Naive thymus-derived CD8-positive, alpha-beta T cell (primary cell): ENCODE data around the gene PRH2. TPM values are rescaled to one million over a fixed set of nuclear protein-coding genes. Genes with fewer than 3 reads are reported as not detected.

Source experiments
- ATAC-seq, 2 donors: fragments of 150-1000 bp; cut with Tn5 transposase in 1 of 2; sonication (Bioruptor Pico), chemical (Tn5 transposase) in 1 of 2; 1 replicate in 1 of 2; 2 replicates in 1 of 2; pipeline ENCODE4 v1.10.0; 2021; ENCODE audit warnings: mild to moderate bottlenecking in 2 of 2, moderate library complexity in 2 of 2
- POLR2A ChIA-PET: fragments of 350-600 bp; sonication (Branson Sonifier 250); formaldehyde crosslinking; loops from one replicate; lab custom pipeline; 2021; ENCODE audit warnings: antibody characterized with exemption; lab: Charles Lee
- DNase-seq, 10 donors: peaks; one replicate each; pipeline versions ENCODE4 v3.0.0 to v3.0.0-alpha.2; 2020 to 2022
- H3K27ac Mint-ChIP-seq, 10 donors: one replicate each; pipeline ENCODE4 v1.8.0; 2020 to 2022; ENCODE audit warnings: mild to moderate bottlenecking in 10 of 10, mixed read lengths in 10 of 10, moderate library complexity in 4 of 10, inconsistent platforms in 1 of 10
- H3K27me3 Mint-ChIP-seq, 5 donors: one replicate each; pipeline ENCODE4 v1.8.0; 2021 to 2022; ENCODE audit warnings: mixed read lengths in 5 of 5
- H3K36me3 Mint-ChIP-seq, 3 donors: one replicate each; pipeline ENCODE4 v1.8.0; 2020 to 2022; ENCODE audit warnings: mixed read lengths in 3 of 3, mild to moderate bottlenecking in 2 of 3, inconsistent platforms in 1 of 3
- H3K4me1 Mint-ChIP-seq, 4 donors: one replicate each; pipeline ENCODE4 v1.8.0; 2021 to 2022; ENCODE audit warnings: mixed read lengths in 4 of 4
- H3K4me3 Mint-ChIP-seq, 10 donors: one replicate each; pipeline ENCODE4 v1.8.0; 2020 to 2022; ENCODE audit warnings: mild to moderate bottlenecking in 10 of 10, mixed read lengths in 10 of 10, moderate library complexity in 6 of 10, inconsistent platforms in 1 of 10
- H3K9me3 Mint-ChIP-seq, 9 donors: one replicate each; pipeline ENCODE4 v1.8.0; 2020 to 2022; ENCODE audit warnings: mixed read lengths in 9 of 9, mild to moderate bottlenecking in 3 of 9, inconsistent platforms in 1 of 9, moderate library complexity in 1 of 9
- polyA plus RNA-seq, 3 donors: library from polyadenylated mRNA; unstranded; fragments of 300-500 nt; fragmentation: Illumina TruSeq; gene quantifications; one replicate each; pipeline ENCODE4 v1.2.3, GENCODE V29; 2021
- total RNA-seq, 8 experiments: library from RNA in 2 of 8; stranded (reverse) in 2 of 8; gene quantifications; one replicate each; pipeline ENCODE4 v1.2.3 and lab custom pipeline; 2021 to 2026

PRH2 gene
- total RNA-seq (not detected), polyA plus RNA-seq (not detected), total RNA-seq (lab: John Stamatoyannopoulos, UW) (0 to 0.49 (median 0) reads per million in 6 experiments)

DNA sequence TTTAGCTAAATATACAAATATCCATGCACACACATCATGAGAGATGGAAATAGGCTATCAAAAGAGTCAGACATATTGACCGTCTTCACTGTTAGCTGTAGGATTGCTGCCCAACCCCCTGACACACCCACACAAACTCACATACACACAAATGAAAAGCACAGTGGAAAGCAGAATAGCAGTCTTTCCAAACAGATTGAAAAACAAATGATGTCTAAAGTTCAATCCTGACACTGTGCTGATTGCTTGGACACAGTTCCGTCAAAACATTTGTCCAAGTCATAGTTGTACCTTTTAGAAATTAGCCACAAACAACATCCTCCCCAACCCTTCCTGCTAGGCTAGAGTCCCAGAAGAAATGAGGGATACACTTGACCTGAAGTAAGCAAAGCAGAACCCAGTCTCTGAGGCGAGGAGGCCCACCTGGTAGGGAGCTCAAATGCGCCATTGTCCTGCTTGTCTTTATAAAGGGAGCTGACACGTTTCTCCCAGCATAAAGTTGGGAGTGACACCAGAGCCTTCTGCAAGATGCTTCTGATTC, at the start of gene PRH2:
TSS of gene PRH2 (plus strand) at position 491 of the 541 bp plus-strand sequence. CDS start at position 529, 38 bp downstream.
- peaks cover 0 to 2% (median 0%) of the 10 kb centered on the region in 9 donors for H3K9me3 Mint-ChIP-seq
- ATAC-seq (no peak), DNase-seq (no peak)
- H3K27ac Mint-ChIP-seq = peak within 1 kb of the TSS in 1 of 10 donors; percentile 2
- peaks cover 0 to 5% (median 0%) of the 10 kb centered on the region in 4 donors for H3K4me1 Mint-ChIP-seq
- H3K4me3 Mint-ChIP-seq = no peak within 1 kb of the TSS
- H3K27me3 Mint-ChIP-seq = no peaks in the 10 kb centered on the region
- H3K36me3 Mint-ChIP-seq = peaks cover 0 to 14% (median 7%) of the 10 kb centered on the region in 3 donors
- POLR2A ChIA-PET = no interaction called here

DNA sequence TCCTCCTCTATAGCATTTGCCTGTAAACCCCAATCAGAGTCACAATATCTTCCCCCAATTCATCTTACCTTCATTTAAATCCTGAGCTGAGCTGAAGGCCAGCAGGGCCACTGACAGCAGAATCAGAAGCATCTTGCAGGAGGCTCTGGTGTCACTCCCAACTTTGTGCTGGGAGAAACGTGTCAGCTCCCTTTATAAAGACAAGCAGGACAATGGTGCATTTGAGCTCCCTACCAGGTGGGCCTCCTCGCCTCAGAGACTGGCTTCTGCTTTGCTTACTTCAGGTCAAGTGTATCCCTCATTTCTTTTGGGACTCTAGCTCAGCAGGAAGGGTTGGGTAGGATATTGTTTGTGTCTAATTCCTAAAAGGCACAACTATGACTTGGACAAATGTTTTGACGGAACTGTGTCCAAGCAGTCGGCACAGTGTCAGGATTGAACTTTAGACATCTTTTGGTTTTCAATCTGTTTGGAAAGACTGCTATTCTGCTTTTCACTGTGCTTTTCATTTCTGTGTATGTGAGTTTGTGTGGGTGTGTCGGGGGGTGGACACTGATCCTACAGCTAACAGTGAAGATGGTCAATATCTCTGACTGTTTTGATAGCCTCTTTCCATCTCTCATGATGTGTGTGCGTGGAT, 44.8 kb upstream of the PRH2 start, which contains the start of gene PRH1:
TSS of gene PRH1 (minus strand) at position 170 of the 640 bp plus-strand sequence. CDS start at position 132, 38 bp downstream.
- POLR2A ChIA-PET = no interaction called here
- ATAC-seq = no peak
- H3K4me1 Mint-ChIP-seq = peaks cover 0 to 2% (median 0%) of the 10 kb centered on the region in 4 donors
- peaks cover 11 to 42% (median 21%) of the 10 kb centered on the region in 3 donors for H3K36me3 Mint-ChIP-seq
- H3K4me3 Mint-ChIP-seq = no peak within 1 kb of the TSS
- peaks cover 0 to 2% (median 0%) of the 10 kb centered on the region in 9 donors for H3K9me3 Mint-ChIP-seq
- no peak within 1 kb of the TSS for H3K27ac Mint-ChIP-seq
- DNase-seq = no peak
- H3K27me3 Mint-ChIP-seq = no peaks in the 10 kb centered on the region

DNA sequence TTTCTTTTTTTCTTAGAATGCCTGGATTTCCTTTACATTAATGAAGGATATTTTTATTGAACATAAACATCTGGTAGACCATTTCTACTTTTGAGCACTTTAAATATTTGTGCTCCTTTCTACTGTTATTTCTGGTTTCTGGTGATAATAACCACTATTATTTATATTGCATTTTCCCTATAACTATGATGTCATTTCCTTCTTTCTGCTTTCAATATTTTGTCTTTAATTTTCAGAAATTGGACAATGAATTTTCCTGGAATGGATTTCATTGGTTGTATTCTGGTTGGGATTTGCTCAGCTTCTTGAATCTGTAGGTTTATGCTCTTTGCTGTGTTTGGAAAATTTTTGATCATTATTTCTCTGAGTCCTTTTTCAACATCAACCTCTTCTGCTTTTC, 39.8 kb upstream of the PRH2 start:
- no peak overlapping the region for H3K27ac Mint-ChIP-seq
- no peaks in the 10 kb centered on the region for H3K27me3 Mint-ChIP-seq
- peaks cover 15 to 30% (median 23%) of the 10 kb centered on the region in 3 donors for H3K36me3 Mint-ChIP-seq
- no peaks in the 10 kb centered on the region for H3K9me3 Mint-ChIP-seq
- POLR2A ChIA-PET = no interaction called here
- H3K4me3 Mint-ChIP-seq = no peak overlapping the region
- H3K4me1 Mint-ChIP-seq = peaks cover 0 to 2% (median 0%) of the 10 kb centered on the region in 4 donors
- no peak for ATAC-seq
- no peak for DNase-seq

GRCh38 chr12:10891937-10892336, 37.1 kb upstream of the PRH2 start:
- Mint-ChIP-seq H3K9me3 (no peaks in the 10 kb centered on the region), H3K27ac (no peak overlapping the region), H3K36me3 (peaks cover 10 to 35% (median 25%) of the 10 kb centered on the region in 3 donors), H3K27me3 (no peaks in the 10 kb centered on the region), H3K4me3 (no peak overlapping the region), H3K4me1 (no peaks in the 10 kb centered on the region)
- DNase-seq (no peak), ATAC-seq (no peak)
- POLR2A ChIA-PET = no interaction called here

DNA sequence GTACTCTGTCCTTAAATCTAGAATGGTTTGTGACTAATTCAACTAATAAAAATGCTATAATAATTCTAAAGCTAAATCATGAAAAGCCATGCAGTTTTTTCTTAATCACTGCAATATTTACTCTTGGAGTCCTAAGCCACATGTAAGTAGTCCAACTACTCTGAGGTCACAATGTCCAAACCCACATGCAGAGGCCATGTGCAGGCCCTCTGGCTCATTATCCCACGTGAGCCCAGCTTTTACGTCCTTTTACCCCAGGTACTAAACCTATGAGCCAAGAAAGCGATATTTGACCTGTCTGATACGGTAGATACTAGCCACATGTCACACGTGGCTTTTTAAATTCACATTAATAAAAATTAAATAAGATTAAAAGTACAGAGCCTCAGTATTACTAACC, 32.2 kb upstream of the PRH2 start:
- Mint-ChIP-seq H3K9me3 (peaks cover 0 to 9% (median 4%) of the 10 kb centered on the region in 9 donors), H3K27me3 (no peaks in the 10 kb centered on the region), H3K36me3 (peaks cover 14 to 46% (median 18%) of the 10 kb centered on the region in 3 donors), H3K4me3 (no peak overlapping the region), H3K27ac (no peak overlapping the region), H3K4me1 (peaks cover 0 to 3% (median 0%) of the 10 kb centered on the region in 4 donors)
- DNase-seq = no peak
- POLR2A ChIA-PET = no interaction called here
- ATAC-seq = no peak

GRCh38 chr12:10900530-10900929, 28.5 kb upstream of the PRH2 start:
- no peaks in the 10 kb centered on the region for H3K27me3 Mint-ChIP-seq
- POLR2A ChIA-PET = no interaction called here
- H3K4me3 Mint-ChIP-seq = no peak overlapping the region
- H3K36me3 Mint-ChIP-seq = peaks cover 14 to 57% (median 40%) of the 10 kb centered on the region in 3 donors
- ATAC-seq (no peak), DNase-seq (no peak)
- H3K27ac Mint-ChIP-seq = no peak overlapping the region
- H3K9me3 Mint-ChIP-seq = peaks cover 9 to 44% (median 22%) of the 10 kb centered on the region in 9 donors
- peaks cover 0 to 3% (median 0%) of the 10 kb centered on the region in 4 donors for H3K4me1 Mint-ChIP-seq

DNA sequence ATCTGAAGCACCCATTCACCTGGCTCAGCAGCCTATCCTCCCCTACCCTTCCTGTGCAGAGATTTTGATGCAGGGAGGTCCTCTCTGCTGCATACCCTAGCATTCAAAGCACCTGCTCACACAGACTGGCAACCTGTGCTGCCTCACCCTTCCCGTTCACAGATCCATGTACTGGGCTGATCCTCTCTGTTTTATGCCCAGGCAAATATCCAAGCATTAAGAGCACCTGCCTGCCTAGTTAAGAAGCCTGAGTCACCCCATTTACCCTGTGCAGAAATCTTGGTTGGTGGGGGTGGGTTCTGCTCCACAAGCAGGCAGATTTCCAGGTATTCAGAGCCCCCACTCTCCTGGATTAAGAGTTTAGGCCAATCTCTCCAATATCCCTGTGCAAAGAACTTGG, 28.1 kb upstream of the PRH2 start:
- Mint-ChIP-seq H3K27ac (no peak overlapping the region), H3K4me1 (peaks cover 0 to 3% (median 0%) of the 10 kb centered on the region in 4 donors), H3K9me3 (peaks cover 9 to 47% (median 22%) of the 10 kb centered on the region in 9 donors), H3K36me3 (peaks cover 14 to 61% (median 40%) of the 10 kb centered on the region in 3 donors), H3K4me3 (no peak overlapping the region), H3K27me3 (no peaks in the 10 kb centered on the region)
- POLR2A ChIA-PET = no interaction called here
- no peak for ATAC-seq
- DNase-seq = no peak

DNA sequence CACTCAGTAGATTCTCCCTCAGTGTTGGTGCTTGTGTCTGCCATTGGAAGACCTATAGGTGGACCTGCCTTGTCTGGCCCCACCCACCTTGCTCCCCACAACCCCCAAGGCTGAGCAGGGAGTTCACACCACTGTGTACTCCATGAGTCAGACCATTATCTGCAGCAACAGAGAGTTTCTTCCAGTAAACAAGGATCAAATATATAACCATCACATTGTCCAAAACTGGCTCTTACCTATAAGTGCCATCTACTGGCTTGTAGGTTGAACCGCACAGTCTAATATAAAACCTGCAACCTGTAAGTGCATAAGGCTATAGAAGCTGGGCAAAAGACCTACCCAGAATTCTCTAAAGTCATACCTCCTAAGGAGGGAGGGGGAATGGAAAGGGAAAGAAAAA, 27.6 kb upstream of the PRH2 start:
- Mint-ChIP-seq H3K4me3 (no peak overlapping the region), H3K4me1 (peaks cover 0 to 3% (median 0%) of the 10 kb centered on the region in 4 donors), H3K27me3 (no peaks in the 10 kb centered on the region), H3K9me3 (peaks cover 9 to 48% (median 22%) of the 10 kb centered on the region in 9 donors), H3K36me3 (peaks cover 14 to 65% (median 40%) of the 10 kb centered on the region in 3 donors), H3K27ac (peak overlapping the region in 1 of 10 donors; percentile 71)
- ATAC-seq = no peak
- DNase-seq = no peak
- POLR2A ChIA-PET = no interaction called here

GRCh38 chr12:10904686-10905085, 24.4 kb upstream of the PRH2 start:
- DNase-seq = no peak
- POLR2A ChIA-PET = no interaction called here
- H3K4me1 Mint-ChIP-seq = peaks cover 0 to 3% (median 0%) of the 10 kb centered on the region in 4 donors
- peaks cover 9 to 57% (median 17%) of the 10 kb centered on the region in 9 donors for H3K9me3 Mint-ChIP-seq
- no peaks in the 10 kb centered on the region for H3K27me3 Mint-ChIP-seq
- no peak for ATAC-seq
- no peak overlapping the region for H3K4me3 Mint-ChIP-seq
- H3K27ac Mint-ChIP-seq = no peak overlapping the region
- peaks cover 12 to 71% (median 41%) of the 10 kb centered on the region in 3 donors for H3K36me3 Mint-ChIP-seq

DNA sequence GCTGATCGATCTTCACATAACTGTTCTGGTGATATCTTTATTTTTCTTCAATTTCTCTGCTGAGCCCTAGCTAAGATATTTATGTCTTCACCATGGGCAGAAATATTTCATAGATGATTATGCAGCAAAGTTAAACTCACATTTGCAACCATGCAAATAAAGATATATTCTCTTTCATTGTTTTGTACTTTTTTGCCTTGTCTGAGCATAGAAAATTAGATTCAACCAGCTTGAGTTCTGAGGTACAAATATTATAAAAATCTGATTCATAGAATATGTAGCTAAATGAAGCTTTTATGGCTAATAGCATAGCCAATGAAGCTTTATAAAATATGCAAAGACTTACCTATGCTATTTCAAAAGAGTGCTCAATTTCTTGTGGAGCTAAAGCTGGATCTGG, 19.6 kb upstream of the PRH2 start, which contains the start of gene TAS2R13:
TSS of gene TAS2R13 (minus strand) at position 101 of the 400 bp plus-strand sequence. CDS start 264 bp downstream, outside the sequence.
- Mint-ChIP-seq H3K27me3 (no peaks in the 10 kb centered on the region), H3K4me1 (no peaks in the 10 kb centered on the region), H3K27ac (peak within 1 kb of the TSS in 1 of 10 donors; percentile 0), H3K4me3 (no peak within 1 kb of the TSS), H3K9me3 (peaks cover 3 to 34% (median 11%) of the 10 kb centered on the region in 9 donors), H3K36me3 (peaks cover 7 to 48% (median 24%) of the 10 kb centered on the region in 3 donors)
- DNase-seq (no peak), ATAC-seq (no peak)
- POLR2A ChIA-PET = no interaction called here

DNA sequence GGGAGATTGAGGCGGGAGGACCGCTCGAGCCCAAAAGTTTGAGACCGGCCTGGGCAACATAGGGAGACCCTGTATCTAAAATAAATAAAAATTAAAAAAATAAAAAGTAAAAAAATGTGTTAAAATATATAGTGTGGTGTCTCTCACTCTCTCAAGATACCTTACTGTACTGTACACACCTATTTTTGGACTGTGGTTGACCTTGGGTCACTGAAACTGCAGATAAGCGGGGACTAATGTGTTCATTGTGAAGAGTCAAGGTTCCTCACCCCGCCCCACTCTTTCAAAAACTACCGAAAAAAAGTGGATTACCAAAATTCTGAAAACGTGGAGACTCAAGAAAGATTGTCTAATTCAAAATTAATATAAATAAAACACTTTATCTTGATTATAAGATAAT, 18.7 kb upstream of the PRH2 start:
- no peaks in the 10 kb centered on the region for H3K4me1 Mint-ChIP-seq
- ATAC-seq (no peak), DNase-seq (no peak)
- H3K36me3 Mint-ChIP-seq = peaks cover 2 to 41% (median 15%) of the 10 kb centered on the region in 3 donors
- no peak overlapping the region for H3K27ac Mint-ChIP-seq
- no peak overlapping the region for H3K4me3 Mint-ChIP-seq
- POLR2A ChIA-PET = no interaction called here
- no peaks in the 10 kb centered on the region for H3K27me3 Mint-ChIP-seq
- peaks cover 0 to 25% (median 4%) of the 10 kb centered on the region in 9 donors for H3K9me3 Mint-ChIP-seq

- Mint-ChIP-seq H3K27ac (no peak overlapping the region), H3K4me3 (no peak overlapping the region), H3K27me3 (no peaks in the 10 kb centered on the region), H3K4me1 (no peaks in the 10 kb centered on the region), H3K9me3 (no peaks in the 10 kb centered on the region), H3K36me3 (peaks cover 0 to 7% (median 1%) of the 10 kb centered on the region in 3 donors)
- POLR2A ChIA-PET = no interaction called here
- DNase-seq = no peak
- no peak for ATAC-seq
Measured at GRCh38 chr12:10919809-10920208, 9.2 kb upstream of the PRH2 start.

DNA sequence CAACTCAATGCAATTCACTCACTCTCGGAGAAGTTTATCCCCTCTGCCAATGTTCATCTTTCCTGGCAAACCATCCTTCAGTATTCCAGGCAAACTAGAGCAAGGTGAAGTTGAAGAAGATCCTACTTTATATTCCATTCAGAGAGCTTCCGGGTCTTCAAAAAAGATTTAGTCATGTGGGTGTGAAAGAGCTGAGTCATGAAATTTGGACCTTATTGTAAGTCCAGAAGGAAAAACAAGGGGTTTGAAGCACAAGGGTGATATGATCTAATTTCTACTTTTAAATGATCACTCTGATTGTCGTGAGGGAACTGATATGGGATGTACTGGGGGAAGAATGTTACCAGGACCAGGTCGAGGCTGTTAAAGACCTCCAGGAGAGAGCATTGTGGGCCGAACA, 2.8 kb upstream of the PRH2 start:
- peaks cover 0 to 2% (median 0%) of the 10 kb centered on the region in 9 donors for H3K9me3 Mint-ChIP-seq
- ATAC-seq = no peak
- peaks cover 0 to 9% (median 7%) of the 10 kb centered on the region in 3 donors for H3K36me3 Mint-ChIP-seq
- H3K27ac Mint-ChIP-seq = no peak overlapping the region
- H3K4me1 Mint-ChIP-seq = peaks cover 0 to 5% (median 0%) of the 10 kb centered on the region in 4 donors
- no peak overlapping the region for H3K4me3 Mint-ChIP-seq
- no peaks in the 10 kb centered on the region for H3K27me3 Mint-ChIP-seq
- no peak for DNase-seq
- POLR2A ChIA-PET = interaction anchor here (0.5 kb wide), 1 partner anchor 405 kb away, joined by 3 read pairs; no protein-coding TSS in a partner anchor
